GM23338 (cell line): ENCODE measurements around the gene HOXA11. TPM values are rescaled to one million over a fixed set of nuclear protein-coding genes. Genes with fewer than 3 reads are reported as not detected.

Source experiments
- CREB1 ChIP-seq: fragments of 250-450 bp; sonication (Bioruptor Pico); IDR thresholded peaks from 2 replicates; pipeline ENCODE4 v1.5.0; 2020; ENCODE audit warnings: low read depth, mild to moderate bottlenecking, moderate library complexity
- CTCF ChIP-seq, 2 experiments: fragments of 200-600 bp in 1 of 2; sonication (generic) in 1 of 2; conservative IDR thresholded peaks; 2 replicates each; pipeline versions ENCODE4 v1.5.1 to v1.6.1; 2016 to 2017; ENCODE audit warnings: antibody characterized with exemption in 2 of 2, low read depth in 2 of 2, mild to moderate bottlenecking in 2 of 2, moderate library complexity in 1 of 2
- EZH2 ChIP-seq: fragments of 200-600 bp; sonication (generic); IDR thresholded peaks from one replicate; pipeline ENCODE4 v1.8.0; 2017; ENCODE audit warnings: antibody characterized with exemption, mild to moderate bottlenecking, low read depth; ENCODE audit not compliant: unreplicated experiment
- EZH2phosphoT487 ChIP-seq: fragments of 200-600 bp; sonication (generic); IDR thresholded peaks from one replicate; pipeline ENCODE4 v1.8.1; 2018; ENCODE audit warnings: antibody characterized with exemption; ENCODE audit not compliant: unreplicated experiment
- JUNB ChIP-seq: IDR thresholded peaks from one replicate; pipeline ENCODE4 v1.6.1; 2016; ENCODE audit warnings: antibody characterized with exemption; ENCODE audit not compliant: unreplicated experiment
- ZNF114 ChIP-seq: fragments of 250-450 bp; sonication (Bioruptor Pico); IDR thresholded peaks from 2 replicates; pipeline ENCODE4 v1.5.0; 2020; ENCODE audit warnings: mild to moderate bottlenecking, moderate library complexity
- ZNF331 ChIP-seq: fragments of 250-450 bp; sonication (Bioruptor Pico); IDR thresholded peaks from 2 replicates; pipeline ENCODE4 v1.5.0; 2020; ENCODE audit warnings: low read depth, mild to moderate bottlenecking, moderate library complexity
- polyA plus RNA-seq: library from polyadenylated mRNA; unstranded; fragments of >200 nt; fragmentation: Nextera tagmentation; extraction: Ambion mirVana; gene quantifications from 2 replicates; pipeline ENCODE4 v1.2.1, GENCODE V29; 2016
- total RNA-seq: library from RNA; depleted of rRNA; stranded (reverse); fragments of >200 nt; shearing (Covaris generic); gene quantifications from 2 replicates; pipeline ENCODE4 v1.2.3, GENCODE V29; 2014
- TF ChIP-seq, protein P1 (sequence below): fragments of 250-450 bp; sonication (Bioruptor Pico); IDR thresholded peaks from 2 replicates; pipeline ENCODE4 v1.5.0; 2020; ENCODE audit warnings: mild to moderate bottlenecking, moderate library complexity

Gene HOXA11
- total and polyA plus RNA-seq, 2 experiments from 2014 or later, result not detected

- TF ChIP-seq CTCF (conservative IDR thresholded peaks at IDR 0.05; ENCODE audit: low read depth in 2 of 2), result no peak
- TF ChIP-seq ZNF114 (CRISPR knock-in tag), result no peak
- TF ChIP-seq, protein P1, sequence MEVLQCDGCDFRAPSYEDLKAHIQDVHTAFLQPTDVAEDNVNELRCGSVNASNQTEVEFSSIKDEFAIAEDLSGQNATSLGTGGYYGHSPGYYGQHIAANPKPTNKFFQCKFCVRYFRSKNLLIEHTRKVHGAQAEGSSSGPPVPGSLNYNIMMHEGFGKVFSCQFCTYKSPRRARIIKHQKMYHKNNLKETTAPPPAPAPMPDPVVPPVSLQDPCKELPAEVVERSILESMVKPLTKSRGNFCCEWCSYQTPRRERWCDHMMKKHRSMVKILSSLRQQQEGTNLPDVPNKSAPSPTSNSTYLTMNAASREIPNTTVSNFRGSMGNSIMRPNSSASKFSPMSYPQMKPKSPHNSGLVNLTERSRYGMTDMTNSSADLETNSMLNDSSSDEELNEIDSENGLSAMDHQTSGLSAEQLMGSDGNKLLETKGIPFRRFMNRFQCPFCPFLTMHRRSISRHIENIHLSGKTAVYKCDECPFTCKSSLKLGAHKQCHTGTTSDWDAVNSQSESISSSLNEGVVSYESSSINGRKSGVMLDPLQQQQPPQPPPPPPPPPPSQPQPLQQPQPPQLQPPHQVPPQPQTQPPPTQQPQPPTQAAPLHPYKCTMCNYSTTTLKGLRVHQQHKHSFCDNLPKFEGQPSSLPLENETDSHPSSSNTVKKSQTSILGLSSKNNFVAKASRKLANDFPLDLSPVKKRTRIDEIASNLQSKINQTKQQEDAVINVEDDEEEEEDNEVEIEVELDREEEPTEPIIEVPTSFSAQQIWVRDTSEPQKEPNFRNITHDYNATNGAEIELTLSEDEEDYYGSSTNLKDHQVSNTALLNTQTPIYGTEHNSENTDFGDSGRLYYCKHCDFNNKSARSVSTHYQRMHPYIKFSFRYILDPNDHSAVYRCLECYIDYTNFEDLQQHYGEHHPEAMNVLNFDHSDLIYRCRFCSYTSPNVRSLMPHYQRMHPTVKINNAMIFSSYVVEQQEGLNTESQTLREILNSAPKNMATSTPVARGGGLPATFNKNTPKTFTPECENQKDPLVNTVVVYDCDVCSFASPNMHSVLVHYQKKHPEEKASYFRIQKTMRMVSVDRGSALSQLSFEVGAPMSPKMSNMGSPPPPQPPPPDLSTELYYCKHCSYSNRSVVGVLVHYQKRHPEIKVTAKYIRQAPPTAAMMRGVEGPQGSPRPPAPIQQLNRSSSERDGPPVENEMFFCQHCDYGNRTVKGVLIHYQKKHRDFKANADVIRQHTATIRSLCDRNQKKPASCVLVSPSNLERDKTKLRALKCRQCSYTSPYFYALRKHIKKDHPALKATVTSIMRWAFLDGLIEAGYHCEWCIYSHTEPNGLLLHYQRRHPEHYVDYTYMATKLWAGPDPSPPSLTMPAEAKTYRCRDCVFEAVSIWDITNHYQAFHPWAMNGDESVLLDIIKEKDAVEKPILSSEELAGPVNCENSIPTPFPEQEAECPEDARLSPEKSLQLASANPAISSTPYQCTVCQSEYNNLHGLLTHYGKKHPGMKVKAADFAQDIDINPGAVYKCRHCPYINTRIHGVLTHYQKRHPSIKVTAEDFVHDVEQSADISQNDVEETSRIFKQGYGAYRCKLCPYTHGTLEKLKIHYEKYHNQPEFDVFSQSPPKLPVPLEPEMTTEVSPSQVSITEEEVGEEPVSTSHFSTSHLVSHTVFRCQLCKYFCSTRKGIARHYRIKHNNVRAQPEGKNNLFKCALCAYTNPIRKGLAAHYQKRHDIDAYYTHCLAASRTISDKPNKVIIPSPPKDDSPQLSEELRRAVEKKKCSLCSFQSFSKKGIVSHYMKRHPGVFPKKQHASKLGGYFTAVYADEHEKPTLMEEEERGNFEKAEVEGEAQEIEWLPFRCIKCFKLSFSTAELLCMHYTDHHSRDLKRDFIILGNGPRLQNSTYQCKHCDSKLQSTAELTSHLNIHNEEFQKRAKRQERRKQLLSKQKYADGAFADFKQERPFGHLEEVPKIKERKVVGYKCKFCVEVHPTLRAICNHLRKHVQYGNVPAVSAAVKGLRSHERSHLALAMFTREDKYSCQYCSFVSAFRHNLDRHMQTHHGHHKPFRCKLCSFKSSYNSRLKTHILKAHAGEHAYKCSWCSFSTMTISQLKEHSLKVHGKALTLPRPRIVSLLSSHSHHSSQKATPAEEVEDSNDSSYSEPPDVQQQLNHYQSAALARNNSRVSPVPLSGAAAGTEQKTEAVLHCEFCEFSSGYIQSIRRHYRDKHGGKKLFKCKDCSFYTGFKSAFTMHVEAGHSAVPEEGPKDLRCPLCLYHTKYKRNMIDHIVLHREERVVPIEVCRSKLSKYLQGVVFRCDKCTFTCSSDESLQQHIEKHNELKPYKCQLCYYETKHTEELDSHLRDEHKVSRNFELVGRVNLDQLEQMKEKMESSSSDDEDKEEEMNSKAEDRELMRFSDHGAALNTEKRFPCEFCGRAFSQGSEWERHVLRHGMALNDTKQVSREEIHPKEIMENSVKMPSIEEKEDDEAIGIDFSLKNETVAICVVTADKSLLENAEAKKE (CRISPR knock-in tag), result no peak
- TF ChIP-seq ZNF331 (CRISPR knock-in tag), result no peak
- TF ChIP-seq EZH2phosphoT487, result no peak
- no peak for TF ChIP-seq EZH2
- TF ChIP-seq CREB1 (CRISPR knock-in tag), result no peak
- TF ChIP-seq JUNB, result no peak
Measured at GRCh38 chr7:27144781-27145164, 40.3 kb downstream of the HOXA11 start (continued).
